Vagina (tissue), 2 donors: ENCODE data around the gene MPPED2. TPM values are rescaled to one million over a fixed set of nuclear protein-coding genes. Genes with fewer than 3 reads are reported as not detected.

Source experiments
- DNase-seq, 2 donors: peaks; one replicate each; pipeline ENCODE4 v3.0.0-alpha.2; 2017; ENCODE audit errors: extremely low spot score in 2 of 2
- H3K27ac ChIP-seq: fragments of 200-600 bp; sonication (generic); one replicate; pipeline ENCODE4 v1.5.1; 2019
- H3K27me3 ChIP-seq: fragments of 200-600 bp; sonication (generic); one replicate; pipeline ENCODE4 v1.5.1; 2019
- H3K36me3 ChIP-seq, 2 donors: fragments of 200-600 bp; sonication (generic); one replicate each; pipeline ENCODE4 v1.5.1; 2017 to 2019
- H3K4me1 ChIP-seq: fragments of 200-600 bp; sonication (generic); one replicate; pipeline ENCODE4 v1.5.1; 2019
- H3K4me3 ChIP-seq, 2 donors: fragments of 200-600 bp; sonication (generic); 1 replicate in 1 of 2; 2 replicates in 1 of 2; pipeline ENCODE4 v1.5.1; 2016 to 2019
- H3K9me3 ChIP-seq: fragments of 200-600 bp; sonication (generic); one replicate; pipeline ENCODE4 v1.5.1; 2019
- CTCF ChIP-seq, 3 experiments: fragments of 450-650 bp in 2 of 3; fragments of 200-600 bp in 1 of 3; sonication (generic) in 1 of 3; IDR thresholded peaks; one replicate each; pipeline ENCODE4 v1.5.1; 2017 to 2019; ENCODE audit warnings: antibody characterized with exemption in 3 of 3, mild to moderate bottlenecking in 2 of 3, moderate library complexity in 2 of 3
- POLR2A ChIP-seq, 2 donors: fragments of 450-650 bp; IDR thresholded peaks; one replicate each; pipeline ENCODE4 v1.6.1; 2017; ENCODE audit warnings: antibody characterized with exemption in 2 of 2, mild to moderate bottlenecking in 2 of 2, moderate library complexity in 2 of 2
- POLR2AphosphoS5 ChIP-seq, 2 donors: sonication (generic); formaldehyde crosslinking; IDR thresholded peaks; one replicate each; pipeline ENCODE4 v1.9.0; 2017; ENCODE audit warnings: antibody characterized with exemption in 2 of 2, mild to moderate bottlenecking in 2 of 2, low read depth in 1 of 2; ENCODE audit not compliant: insufficient read depth in 1 of 2
- intact Hi-C: fragments of 100-400 bp; cut with DNase I; formaldehyde crosslinking; loops from one replicate; pipeline ENCODE4 v1.15.1; 2023
- total RNA-seq: library from RNA; depleted of rRNA; stranded (reverse); fragments of >200 nt; gene quantifications from one replicate; pipeline ENCODE4 v1.2.3, GENCODE V29; 2016

The MPPED2 gene
- total RNA-seq, 1 donor from 2014 or later: 4.4 TPM

DNA sequence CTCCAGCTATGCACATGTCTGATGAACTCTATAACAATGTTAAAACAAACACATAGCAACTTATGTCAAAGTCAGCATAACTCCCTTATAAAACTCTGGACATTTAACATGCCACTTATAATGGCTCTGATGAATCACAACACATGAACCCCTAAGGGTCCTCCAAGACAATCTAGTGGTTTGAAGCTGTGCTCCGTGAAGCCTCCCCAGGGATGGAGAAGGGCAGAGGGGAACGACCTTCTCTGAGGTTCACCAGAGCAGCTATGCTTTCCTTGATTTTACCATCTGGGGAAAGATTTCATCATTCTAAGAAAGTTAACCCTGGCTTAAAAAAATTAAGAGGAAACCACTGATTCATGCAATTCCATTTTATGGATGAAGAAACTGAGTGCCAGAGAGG is 84.4 kb downstream of the MPPED2 start:
- no peak for DNase-seq
- Histone ChIP-seq H3K4me3 (no peak overlapping the region), H3K9me3 (no peaks in the 10 kb centered on the region), H3K4me1 (no peaks in the 10 kb centered on the region), H3K36me3 (no peaks in the 10 kb centered on the region), H3K27me3 (no peaks in the 10 kb centered on the region), H3K27ac (no peak overlapping the region)
- intact Hi-C loops: no loop called here
- TF ChIP-seq CTCF (IDR thresholded peaks at IDR 0.05): no peak
- TF ChIP-seq POLR2AphosphoS5 (IDR thresholded peaks at IDR 0.05; ENCODE audit: insufficient read depth in 1 of 2, low read depth in 1 of 2): no peak
- no peak for TF ChIP-seq POLR2A (IDR thresholded peaks at IDR 0.05)

DNA sequence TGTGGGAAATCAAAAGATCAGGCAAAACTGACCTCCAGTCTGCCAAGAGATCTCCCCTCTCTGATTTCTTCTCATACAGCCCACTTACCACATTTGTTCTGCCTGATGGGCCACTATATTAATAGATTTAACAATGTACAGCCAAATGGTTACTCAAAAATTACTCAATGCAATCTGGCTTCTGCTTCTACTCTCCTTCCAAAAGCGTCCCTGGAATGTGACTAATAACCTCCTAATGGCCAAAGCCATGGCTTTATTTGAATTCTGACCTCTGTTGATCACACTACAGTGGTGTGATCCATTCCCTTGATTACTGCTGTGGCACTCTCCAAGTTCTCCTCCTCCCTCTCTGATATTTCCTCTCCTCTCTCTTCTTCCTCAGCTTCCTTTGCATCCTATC is 86.2 kb downstream of the MPPED2 start:
- Histone ChIP-seq H3K27ac (no peak overlapping the region), H3K4me3 (no peak overlapping the region), H3K27me3 (no peaks in the 10 kb centered on the region), H3K9me3 (no peaks in the 10 kb centered on the region), H3K4me1 (no peaks in the 10 kb centered on the region), H3K36me3 (no peaks in the 10 kb centered on the region)
- intact Hi-C loops: no loop called here
- TF ChIP-seq POLR2A (IDR thresholded peaks at IDR 0.05) (no peak), CTCF (IDR thresholded peaks at IDR 0.05) (no peak), POLR2AphosphoS5 (IDR thresholded peaks at IDR 0.05; ENCODE audit: insufficient read depth in 1 of 2, low read depth in 1 of 2) (no peak)
- DNase-seq: no peak

GRCh38 chr11:30497600-30497999 is 88.6 kb downstream of the MPPED2 start:
- H3K27ac ChIP-seq: no peak overlapping the region
- no peak overlapping the region for H3K4me3 ChIP-seq
- intact Hi-C loops: no loop called here
- no peak for DNase-seq
- H3K9me3 ChIP-seq: no peaks in the 10 kb centered on the region
- no peak for TF ChIP-seq CTCF (IDR thresholded peaks at IDR 0.05)
- no peak for TF ChIP-seq POLR2A (IDR thresholded peaks at IDR 0.05)
- no peak for TF ChIP-seq POLR2AphosphoS5 (IDR thresholded peaks at IDR 0.05; ENCODE audit: insufficient read depth in 1 of 2, low read depth in 1 of 2)
- H3K27me3 ChIP-seq: no peaks in the 10 kb centered on the region
- no peaks in the 10 kb centered on the region for H3K36me3 ChIP-seq
- no peaks in the 10 kb centered on the region for H3K4me1 ChIP-seq

DNA sequence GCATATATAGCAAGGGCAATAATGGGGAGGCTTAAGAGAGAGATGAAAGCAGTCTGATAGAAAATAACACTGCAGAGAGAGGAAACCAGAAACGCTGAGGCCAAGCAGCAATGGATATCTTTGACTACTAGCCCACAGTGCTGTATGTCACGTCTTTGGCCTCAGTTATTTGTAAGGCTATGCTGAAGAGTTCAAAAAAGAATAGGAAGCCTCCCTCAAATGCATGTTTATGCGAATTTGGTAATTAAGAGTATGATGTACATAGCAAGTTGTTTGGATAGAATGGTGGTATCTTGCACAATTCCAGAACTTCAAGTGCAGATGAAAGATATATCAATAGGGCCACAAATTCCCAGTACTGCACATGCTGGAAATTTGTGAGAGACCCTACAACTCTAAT is 89.2 kb downstream of the MPPED2 start:
- no peaks in the 10 kb centered on the region for H3K4me1 ChIP-seq

GRCh38 chr11:30495437-30495836 is 90.7 kb downstream of the MPPED2 start:
- H3K27ac ChIP-seq: no peak overlapping the region
- H3K36me3 ChIP-seq: no peaks in the 10 kb centered on the region
- no peak for TF ChIP-seq POLR2AphosphoS5 (IDR thresholded peaks at IDR 0.05; ENCODE audit: insufficient read depth in 1 of 2, low read depth in 1 of 2)
- no peak for TF ChIP-seq CTCF (IDR thresholded peaks at IDR 0.05)
- TF ChIP-seq POLR2A (IDR thresholded peaks at IDR 0.05): no peak
- no peak overlapping the region for H3K4me3 ChIP-seq
- intact Hi-C loops: no loop called here
- H3K27me3 ChIP-seq: no peaks in the 10 kb centered on the region
- no peaks in the 10 kb centered on the region for H3K4me1 ChIP-seq
- no peak for DNase-seq
- H3K9me3 ChIP-seq: no peaks in the 10 kb centered on the region

More for the DNA sequence above, 89.2 kb downstream of the MPPED2 start:
- Histone ChIP-seq H3K27me3 (no peaks in the 10 kb centered on the region), H3K4me3 (no peak overlapping the region), H3K27ac (no peak overlapping the region), H3K9me3 (no peaks in the 10 kb centered on the region), H3K36me3 (no peaks in the 10 kb centered on the region)
- DNase-seq: no peak
- TF ChIP-seq POLR2AphosphoS5 (IDR thresholded peaks at IDR 0.05; ENCODE audit: insufficient read depth in 1 of 2, low read depth in 1 of 2) (no peak), CTCF (IDR thresholded peaks at IDR 0.05) (no peak), POLR2A (IDR thresholded peaks at IDR 0.05) (no peak)
- intact Hi-C loops: no loop called here
